Right lobe of liver (tissue), 6 donors: ENCODE data around the gene WNT4. TPM values are rescaled to one million over a fixed set of nuclear protein-coding genes. Genes with fewer than 3 reads are reported as not detected.

Experiments
- ATAC-seq, 4 donors: fragments of 200-7000 bp; cut with Tn5 transposase; one replicate each; pipeline ENCODE4 v1.9.1; 2020; ENCODE audit warnings: mild to moderate bottlenecking in 4 of 4, moderate library complexity in 4 of 4
- DNase-seq, 3 donors: peaks; one replicate each; pipeline ENCODE4 v3.0.0-alpha.2; 2020
- H3K27ac ChIP-seq, 3 donors: fragments of 200-600 bp; one replicate each; pipeline ENCODE4 v1.8.0; 2022
- H3K27me3 ChIP-seq, 2 donors: fragments of 200-600 bp; one replicate each; pipeline ENCODE4 v1.8.0; 2022
- H3K36me3 ChIP-seq, 4 donors: fragments of 200-600 bp; sonication (generic) in 1 of 4; one replicate each; pipeline versions ENCODE4 v1.5.1 to v1.8.0; 2017 to 2022; ENCODE audit warnings: control low read depth in 1 of 4
- H3K4me1 ChIP-seq, 4 donors: fragments of 200-600 bp; sonication (generic) in 1 of 4; one replicate each; pipeline versions ENCODE4 v1.5.1 to v1.8.0; 2017 to 2022; ENCODE audit warnings: control low read depth in 1 of 4
- H3K4me3 ChIP-seq, 3 donors: fragments of 200-600 bp; one replicate each; pipeline ENCODE4 v1.8.0; 2022
- H3K9me3 ChIP-seq, 4 donors: fragments of 200-600 bp; sonication (generic) in 1 of 4; one replicate each; pipeline versions ENCODE4 v1.5.1 to v1.8.0; 2017 to 2022; ENCODE audit warnings: control low read depth in 1 of 4
- POLR2A ChIP-seq: fragments of 450-650 bp; IDR thresholded peaks from one replicate; pipeline ENCODE4 v1.6.1; 2017; ENCODE audit warnings: antibody characterized with exemption, mild to moderate bottlenecking
- WGBS: methylation state at CpG from one replicate; pipeline ENCODE4 v1.1.6; 2018; ENCODE audit warnings: low coverage, low lambda C conversion rate; ENCODE audit not compliant: insufficient coverage; ENCODE audit errors: missing lambda C conversion rate; 5-methylcytosine and 5-hydroxymethylcytosine counted together
- intact Hi-C, 2 donors: fragments of 100-400 bp; cut with DNase I; formaldehyde crosslinking; loops; one replicate each; pipeline versions ENCODE4 v1.11.2 to v1.14.1; 2022
- total RNA-seq, 6 experiments: library from RNA; depleted of rRNA in 2 of 6; stranded (reverse); fragments of >200 nt in 2 of 6; fragmentation: NEBNext Ultra II Directional in 3 of 6; extraction: Animal tissue kit (Norgen Biotek cat#: 25700) in 3 of 6; gene quantifications; one replicate each; pipeline versions ENCODE4 v1.1.0 to v1.2.4, GENCODE V29; 2016 to 2023
- TF ChIP-seq, protein P1 (sequence below), 4 donors: fragments of 200-600 bp in 3 of 4; fragments of 450-650 bp in 1 of 4; IDR thresholded peaks; one replicate each; pipeline versions ENCODE4 v1.5.1 to v1.8.0; 2016 to 2022; ENCODE audit warnings: antibody characterized with exemption in 4 of 4, mild to moderate bottlenecking in 2 of 4
- donor health status: DM: no; HTN: yes; CAD: no.
- donor health status: DM: no; HTN: no; CAD: no.
- donor health status: DM: no; HTN: no; CAD: no.
- donor health status: DM: no; HTN: yes; CAD: no.
- donor health status: DM: no; HTN: yes; CAD: no.

WNT4 gene
- total RNA-seq, 6 experiments from 2014 or later, result 0.06 to 0.46 (median 0.21) TPM; not detected in 2

- Histone ChIP-seq H3K27me3 (no peaks in the 10 kb centered on the region), H3K9me3 (no peaks in the 10 kb centered on the region), H3K4me1 (no peaks in the 10 kb centered on the region), H3K27ac (no peak overlapping the region), H3K4me3 (no peak overlapping the region), H3K36me3 (no peaks in the 10 kb centered on the region)
- DNase-seq, result peak in 1 of 3 donors; percentile 37
- intact Hi-C loops, result no loop called here
- TF ChIP-seq POLR2A, result no peak
- TF ChIP-seq, protein P1, sequence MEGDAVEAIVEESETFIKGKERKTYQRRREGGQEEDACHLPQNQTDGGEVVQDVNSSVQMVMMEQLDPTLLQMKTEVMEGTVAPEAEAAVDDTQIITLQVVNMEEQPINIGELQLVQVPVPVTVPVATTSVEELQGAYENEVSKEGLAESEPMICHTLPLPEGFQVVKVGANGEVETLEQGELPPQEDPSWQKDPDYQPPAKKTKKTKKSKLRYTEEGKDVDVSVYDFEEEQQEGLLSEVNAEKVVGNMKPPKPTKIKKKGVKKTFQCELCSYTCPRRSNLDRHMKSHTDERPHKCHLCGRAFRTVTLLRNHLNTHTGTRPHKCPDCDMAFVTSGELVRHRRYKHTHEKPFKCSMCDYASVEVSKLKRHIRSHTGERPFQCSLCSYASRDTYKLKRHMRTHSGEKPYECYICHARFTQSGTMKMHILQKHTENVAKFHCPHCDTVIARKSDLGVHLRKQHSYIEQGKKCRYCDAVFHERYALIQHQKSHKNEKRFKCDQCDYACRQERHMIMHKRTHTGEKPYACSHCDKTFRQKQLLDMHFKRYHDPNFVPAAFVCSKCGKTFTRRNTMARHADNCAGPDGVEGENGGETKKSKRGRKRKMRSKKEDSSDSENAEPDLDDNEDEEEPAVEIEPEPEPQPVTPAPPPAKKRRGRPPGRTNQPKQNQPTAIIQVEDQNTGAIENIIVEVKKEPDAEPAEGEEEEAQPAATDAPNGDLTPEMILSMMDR (IDR thresholded peaks at IDR 0.05), result no peak
- WGBS, result 71% methylated on average over 5 of the region's 8 CpGs
- ATAC-seq, result no peak
These were observed 19.9 kb downstream of the WNT4 start for GRCh38 chr1:22123071-22123390.

- Histone ChIP-seq H3K27me3 (no peaks in the 10 kb centered on the region), H3K36me3 (no peaks in the 10 kb centered on the region), H3K4me1 (no peaks in the 10 kb centered on the region), H3K4me3 (no peak overlapping the region), H3K9me3 (no peaks in the 10 kb centered on the region), H3K27ac (no peak overlapping the region)
- intact Hi-C loops, result no loop called here
- DNase-seq (no peak), ATAC-seq (no peak)
- TF ChIP-seq, protein P1 (IDR thresholded peaks at IDR 0.05), result no peak
- TF ChIP-seq POLR2A, result no peak
- 83% methylated on average over 6 of the region's 21 CpGs for WGBS
These were observed 20.4 kb downstream of the WNT4 start for GRCh38 chr1:22122273-22123070.

- intact Hi-C loops, result no loop called here
- Histone ChIP-seq H3K36me3 (no peaks in the 10 kb centered on the region), H3K9me3 (no peaks in the 10 kb centered on the region), H3K27me3 (no peaks in the 10 kb centered on the region), H3K4me3 (no peak overlapping the region), H3K27ac (no peak overlapping the region), H3K4me1 (no peaks in the 10 kb centered on the region)
- ATAC-seq (no peak), DNase-seq (no peak)
- no peak for TF ChIP-seq POLR2A
- TF ChIP-seq, protein P1 (IDR thresholded peaks at IDR 0.05), result no peak
- 50% methylated on average over 2 of the region's 15 CpGs for WGBS
These were observed 21.4 kb downstream of the WNT4 start for GRCh38 chr1:22121421-22121911.

DNA sequence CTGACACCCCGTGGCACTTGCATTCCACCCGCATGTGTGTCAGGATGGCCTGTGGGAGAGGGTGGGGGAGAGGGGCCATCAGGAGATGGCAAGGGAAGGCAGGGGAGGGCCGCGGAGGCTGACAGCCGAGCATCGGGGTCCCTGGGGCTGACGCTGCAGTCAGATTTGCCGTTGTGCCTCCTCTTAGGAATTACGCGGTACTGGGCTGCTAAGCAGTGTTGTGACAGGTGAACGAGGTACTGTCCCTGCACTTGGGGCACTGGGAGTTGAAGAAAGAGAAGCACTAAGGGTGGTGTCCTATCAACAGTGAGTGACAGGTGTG lies 22.5 kb downstream of the WNT4 start:
- no peak overlapping the region for H3K27ac ChIP-seq
- H3K36me3 ChIP-seq, result no peaks in the 10 kb centered on the region
- no peaks in the 10 kb centered on the region for H3K4me1 ChIP-seq
- no peak for ATAC-seq
- no CpG with 5 or more reads among the region's 11 CpGs for WGBS
- DNase-seq, result no peak
- intact Hi-C loops, result no loop called here
- H3K4me3 ChIP-seq, result no peak overlapping the region
- H3K9me3 ChIP-seq, result no peaks in the 10 kb centered on the region
- H3K27me3 ChIP-seq, result no peaks in the 10 kb centered on the region
- TF ChIP-seq POLR2A, result no peak
- TF ChIP-seq, protein P1 (IDR thresholded peaks at IDR 0.05), result no peak
